GM19351 (cell line): ENCODE results near the gene CYP4F22.
"Not testable (repeated sequence)": the region's sequence is repeated elsewhere in the genome, so short reads cannot be mapped to it uniquely, and the experiment has no call there.

Source experiments
- ATAC-seq: cut with Tn5 transposase; IDR thresholded peaks from one replicate; pipeline ENCODE4 v1.9.1; 2021; ENCODE audit warnings: mild to moderate bottlenecking, moderate library complexity; ENCODE audit not compliant: unreplicated experiment

CYP4F22 gene

GRCh38 chr19:15508035-15508710, at the start of gene CYP4F22:
TSS of gene CYP4F22 (plus strand) at chr19:15508525. CDS start at chr19:15525337, 16,812 bp downstream.
- no peak for ATAC-seq

DNA sequence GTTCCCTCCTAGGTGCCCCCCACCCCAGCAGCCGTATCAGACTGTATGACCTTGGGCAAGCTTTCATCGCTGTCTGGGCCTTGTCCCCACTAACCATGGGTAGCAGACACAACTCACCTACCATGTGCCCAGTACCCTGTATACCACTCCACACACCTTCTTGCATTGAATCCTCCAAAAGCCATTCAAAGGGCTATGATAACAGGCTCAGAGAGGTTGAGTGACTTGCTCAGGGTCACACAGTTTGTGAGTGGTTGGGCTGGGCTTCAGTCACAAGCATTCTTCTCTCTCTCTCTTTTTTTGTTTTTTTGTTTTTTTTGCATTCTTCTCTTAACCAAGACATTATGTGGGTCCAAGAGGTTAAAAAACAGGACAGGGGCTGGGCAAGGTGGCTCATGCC, 46.6 kb upstream of the CYP4F22 start:
- ATAC-seq = no peak

DNA sequence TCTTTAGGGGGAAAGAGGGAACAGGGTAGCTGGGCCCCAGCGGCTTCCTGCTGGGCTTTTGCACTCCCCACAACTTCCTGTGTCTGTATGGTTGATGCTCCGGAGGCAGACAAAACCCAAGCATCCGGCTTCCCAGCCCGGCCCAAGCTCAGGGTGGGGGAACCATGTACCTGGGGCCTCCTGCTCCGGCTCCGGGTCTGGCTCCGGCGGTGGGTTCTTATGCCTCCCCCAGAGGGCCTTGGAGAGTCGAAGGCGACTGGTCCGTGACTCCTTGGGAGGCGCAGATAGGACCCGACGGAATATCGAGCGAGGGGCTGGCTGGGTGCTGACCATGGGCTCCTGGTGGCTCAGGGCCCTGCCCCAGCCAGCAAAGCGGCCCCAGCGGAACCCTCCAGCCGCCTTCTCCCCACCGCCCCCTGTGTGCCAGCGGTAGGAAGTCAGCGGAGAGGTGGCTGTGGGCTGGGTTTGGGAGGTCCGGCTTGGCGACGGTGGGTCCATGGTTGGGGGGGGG, 44.4 kb upstream of the CYP4F22 start:
- ATAC-seq = peak; percentile 58

DNA sequence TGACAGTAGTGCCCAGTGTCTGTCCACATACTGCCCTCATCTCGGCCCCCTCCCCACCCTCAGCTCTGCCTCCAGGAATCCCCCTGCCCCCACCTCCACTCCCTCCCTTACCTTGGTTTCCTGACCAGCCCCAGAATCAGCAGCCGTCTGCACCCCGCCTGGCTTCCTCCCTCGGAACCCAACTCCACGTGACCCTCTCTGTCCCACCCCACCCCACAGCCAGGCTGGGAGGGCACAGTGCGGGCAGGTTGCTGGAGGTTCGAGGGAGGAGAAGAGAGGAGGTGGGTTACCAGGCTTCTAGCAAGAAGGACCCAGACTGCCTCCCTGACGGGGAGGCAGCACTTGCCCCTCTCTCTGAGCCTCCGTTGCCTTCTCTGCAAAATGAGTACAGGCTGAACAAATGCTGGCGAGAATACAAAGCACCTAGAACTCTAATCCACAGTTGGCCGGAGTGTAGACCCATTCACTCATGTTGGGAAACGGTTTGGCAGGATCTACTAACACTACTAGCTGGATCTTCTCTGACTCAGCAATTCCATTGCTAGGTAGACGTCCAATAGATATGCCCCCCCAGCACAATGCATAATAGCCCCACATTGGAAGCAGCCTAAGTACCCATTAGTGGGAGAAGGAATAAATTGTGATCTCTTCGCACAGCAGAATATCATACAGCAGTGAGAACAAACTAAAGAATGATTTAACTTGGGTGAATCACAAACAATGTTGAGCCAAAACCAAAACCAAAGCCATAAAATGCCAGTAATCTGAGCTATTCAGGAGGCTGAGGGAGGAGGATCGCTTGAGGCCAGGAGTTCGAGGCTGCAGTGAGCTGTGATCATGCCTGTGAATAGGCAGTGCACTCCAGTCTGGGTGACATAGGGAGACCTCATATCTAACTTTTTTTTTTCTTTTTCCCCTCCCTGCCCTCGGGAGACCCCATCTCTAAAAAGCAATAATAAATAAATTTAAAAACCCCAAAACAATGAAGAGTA, 43.6 kb upstream of the CYP4F22 start, which contains the start of gene RASAL3:
RASAL3 (minus strand) TSS at position 151 of the 992 bp plus-strand sequence. CDS start 186 bp downstream, outside the sequence.
- no peak for ATAC-seq

DNA sequence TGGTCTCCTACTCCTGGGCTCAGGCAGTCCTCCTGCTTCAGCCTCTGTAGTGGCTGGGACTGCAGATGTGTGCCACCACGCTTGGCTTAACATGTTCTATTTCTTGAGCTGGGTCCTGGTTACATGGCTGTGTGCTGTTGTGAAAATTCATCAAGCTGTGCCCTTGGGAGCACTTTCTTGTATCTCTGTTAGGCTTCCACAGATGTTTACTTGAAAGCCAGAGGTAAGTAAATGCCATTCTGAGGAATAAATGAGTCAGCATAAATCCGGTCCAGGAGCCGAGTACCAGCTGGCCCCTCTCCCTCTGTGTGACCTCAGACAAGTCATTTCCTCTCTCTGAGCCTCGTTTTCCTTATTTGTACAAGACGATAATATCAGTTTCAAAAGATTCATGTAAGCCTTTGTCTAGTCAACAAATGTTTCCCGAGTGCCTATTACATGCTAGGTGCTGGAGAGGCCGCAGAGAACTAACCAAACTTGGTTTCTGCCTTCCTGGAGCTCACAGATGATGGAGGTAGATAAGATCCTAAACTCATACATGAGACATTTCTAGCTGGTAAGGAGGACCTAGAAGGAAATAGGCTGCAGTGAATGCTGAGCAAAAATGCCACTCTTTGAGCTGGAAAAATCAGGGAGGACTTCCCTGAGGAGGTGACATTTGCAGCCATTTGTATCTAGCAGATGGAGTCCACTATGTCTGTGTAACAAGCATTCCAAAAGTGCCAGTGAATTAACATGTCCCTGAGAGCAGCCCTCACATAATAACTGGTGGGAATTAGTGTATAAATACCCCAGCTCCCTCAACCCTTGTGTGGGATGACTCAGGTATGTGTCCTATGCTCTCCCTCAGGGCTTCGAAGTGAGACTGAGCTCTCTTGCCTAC, 41.2 kb upstream of the CYP4F22 start:
- no peak for ATAC-seq

GRCh38 chr19:15467734-15468214, 40.6 kb upstream of the CYP4F22 start:
- no peak for ATAC-seq

- no peak for ATAC-seq
Measured at GRCh38 chr19:15468675-15469512, 39.4 kb upstream of the CYP4F22 start.

DNA sequence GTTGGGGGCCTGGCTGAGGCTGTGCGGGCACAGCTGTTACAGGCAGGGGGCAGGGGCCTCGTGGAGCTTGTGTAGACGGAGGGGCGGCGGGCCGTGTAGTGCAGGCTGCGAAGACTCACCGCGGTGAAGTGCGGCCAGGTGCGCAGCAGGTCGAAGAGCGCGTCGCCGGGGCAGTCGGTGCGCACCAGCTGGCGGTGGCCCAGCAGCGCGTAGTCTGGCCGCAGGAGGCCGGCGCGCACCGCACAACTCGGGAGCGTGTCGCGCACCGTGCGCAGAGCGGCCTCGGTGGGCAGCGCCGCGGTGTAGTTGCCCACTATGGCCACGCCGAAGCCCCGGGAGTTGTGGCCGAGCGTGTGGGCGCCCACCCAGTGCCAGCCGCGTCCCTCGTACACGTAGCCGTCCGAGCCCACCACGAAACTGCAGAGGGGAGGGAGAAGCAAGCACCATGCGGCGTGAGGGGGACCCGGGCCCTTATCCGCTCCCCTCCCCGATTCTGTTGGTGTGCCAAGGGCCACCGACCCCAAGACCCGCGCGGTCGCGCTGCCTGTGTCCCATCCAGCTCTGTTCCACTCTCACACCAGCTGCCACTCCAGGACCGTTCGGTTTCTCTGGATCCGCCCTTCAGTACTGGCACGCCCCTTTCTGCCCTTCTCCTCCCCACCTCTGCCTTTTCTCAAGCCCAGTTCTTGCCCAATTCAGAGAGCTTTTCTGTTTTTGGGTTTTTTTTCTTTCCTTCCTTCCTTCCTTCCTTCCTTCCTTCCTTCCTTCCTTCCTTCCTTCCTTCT, 38.6 kb upstream of the CYP4F22 start:
- ATAC-seq = no peak

- no peak for ATAC-seq
Measured at GRCh38 chr19:15471639-15472101, 36.7 kb upstream of the CYP4F22 start.

- ATAC-seq = not testable (repeated sequence)
Measured at GRCh38 chr19:15473821-15474220, 34.5 kb upstream of the CYP4F22 start.

GRCh38 chr19:15475169-15475568, 33.2 kb upstream of the CYP4F22 start:
- ATAC-seq = no peak

GRCh38 chr19:15475611-15476010, 32.7 kb upstream of the CYP4F22 start:
- no peak for ATAC-seq

DNA sequence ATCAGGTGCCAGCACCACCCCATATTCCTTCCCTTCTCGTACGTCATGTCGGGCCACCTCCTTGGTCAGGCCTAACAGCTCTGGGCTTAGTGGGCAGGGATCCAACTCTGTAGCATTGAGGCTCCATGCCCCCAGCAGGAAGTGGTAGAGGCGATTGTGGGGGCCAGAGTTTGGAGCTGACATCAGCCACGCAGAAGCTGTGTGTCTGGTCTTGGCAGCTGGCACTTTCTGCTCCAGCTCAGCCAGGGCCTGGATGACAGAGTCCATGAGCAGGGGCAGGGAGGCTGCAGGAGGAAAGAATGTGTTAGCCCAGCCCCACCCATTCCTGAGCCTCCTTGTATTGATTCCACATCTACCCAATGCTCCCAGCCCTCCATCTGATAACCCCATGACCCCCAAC, 32.0 kb upstream of the CYP4F22 start:
- ATAC-seq = no peak

DNA sequence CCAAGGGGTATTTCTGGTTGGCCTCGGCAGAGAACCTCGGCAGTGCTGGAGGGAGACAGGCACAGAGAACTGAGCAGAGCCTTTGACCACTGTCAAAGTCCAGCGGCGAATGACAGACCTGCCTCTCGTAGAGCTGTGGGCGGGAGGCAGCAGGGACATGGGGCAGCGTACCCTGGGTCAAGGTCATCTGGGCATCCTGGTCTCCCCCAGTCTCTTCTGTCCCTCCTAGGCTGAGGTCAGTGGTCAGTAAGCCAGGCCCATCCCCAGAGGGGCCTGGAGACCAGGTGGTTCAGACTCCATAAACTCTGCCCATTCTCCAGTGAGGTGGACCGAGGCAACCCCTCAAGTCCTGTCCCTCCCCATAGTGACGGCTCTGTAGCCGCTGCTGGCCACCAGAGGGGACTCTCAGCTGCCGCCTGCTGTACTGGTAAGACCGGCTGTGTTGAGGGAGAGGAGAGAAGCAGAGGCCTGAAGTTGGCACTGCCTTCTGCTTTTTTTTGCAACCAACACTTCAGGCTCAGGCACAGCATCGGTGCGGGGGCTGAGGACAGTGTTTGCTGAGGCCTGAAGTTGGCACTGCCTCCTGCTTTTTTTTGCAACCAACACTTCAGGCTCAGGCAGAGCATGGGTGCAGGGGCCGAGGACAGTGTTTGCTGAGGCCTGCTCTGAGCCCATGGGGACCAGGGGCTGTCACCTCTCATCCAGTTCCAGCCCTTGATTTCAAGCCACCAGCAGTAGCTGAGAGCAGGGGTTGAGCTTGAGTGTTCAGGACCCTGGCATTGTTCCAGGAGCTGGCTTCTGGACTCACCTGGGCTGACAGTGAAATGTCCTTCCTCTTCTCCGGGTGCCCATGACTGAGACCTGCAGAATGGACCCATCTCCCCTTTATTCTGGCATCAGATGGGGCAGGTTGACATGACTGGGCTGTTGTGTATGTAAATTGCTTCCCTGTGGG, 28.7 kb upstream of the CYP4F22 start, which contains the start of gene PGLYRP2:
PGLYRP2 (minus strand) TSS at position 111 of the 955 bp plus-strand sequence. CDS start 130 bp downstream, outside the sequence.
- no peak for ATAC-seq

GRCh38 chr19:15480996-15481395, 27.3 kb upstream of the CYP4F22 start:
- not testable (repeated sequence) for ATAC-seq

DNA sequence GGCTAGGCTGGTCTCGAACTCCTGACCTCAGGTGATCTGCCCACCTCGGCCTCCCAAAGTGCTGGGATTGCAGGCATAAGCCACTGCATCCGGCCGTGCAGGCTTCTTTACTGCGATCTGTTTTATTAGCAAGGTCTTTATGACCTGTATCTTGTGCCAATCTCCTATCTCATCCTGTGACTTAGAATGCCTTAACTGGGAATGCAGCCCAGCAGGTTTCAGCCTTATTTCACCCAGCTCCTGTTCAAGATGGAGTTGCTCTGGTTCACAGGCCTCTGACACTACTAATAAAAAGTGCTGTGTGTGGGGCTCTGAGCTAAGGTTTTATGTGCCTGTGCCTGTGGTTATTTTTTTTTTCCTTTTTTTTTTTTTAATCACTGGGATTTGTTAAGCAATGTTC, 22.6 kb upstream of the CYP4F22 start:
- ATAC-seq = not testable (repeated sequence)

- ATAC-seq = no peak
Measured at GRCh38 chr19:15487038-15487437, 21.3 kb upstream of the CYP4F22 start.
